ENCODE measurements around the gene TNNI2. TPM values are rescaled to one million over a fixed set of nuclear protein-coding genes. Genes with fewer than 3 reads are reported as not detected.
A peak's percentile ranks its signal among the peaks of the same experiment; 100 is the strongest.

TNNI2 gene
- total and polyA plus RNA-seq, 2 experiments from 2014 or later, result 0.73 to 5.5 TPM

DNA sequence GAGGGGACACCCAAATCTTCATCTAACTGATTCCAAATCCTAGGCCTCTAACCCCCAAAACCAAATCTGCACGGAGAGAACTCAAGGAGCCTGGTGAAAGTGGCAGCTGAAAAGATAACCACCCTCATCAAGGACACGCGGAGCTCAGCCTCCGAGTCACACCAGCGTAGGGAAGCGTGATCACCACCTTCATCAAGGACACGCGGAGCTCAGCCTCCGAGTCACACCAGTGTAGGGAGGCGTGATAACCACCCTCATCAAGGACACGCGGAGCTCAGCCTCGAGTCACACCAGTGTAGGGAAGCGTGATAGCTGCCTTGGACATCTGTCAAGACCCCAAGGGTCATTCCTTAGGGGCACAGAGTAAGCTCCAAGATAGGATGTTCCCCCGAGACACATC, 33.3 kb upstream of the TNNI2 start:
- Histone ChIP-seq H3K4me3 (no peak overlapping the region), H2AFZ (no peak overlapping the region), H3K4me2 (no peak overlapping the region), H3K9me2 (replicated peaks; ENCODE audit: insufficient read depth) (no peaks in the 10 kb centered on the region), H3K79me2 (no peaks in the 10 kb centered on the region), H3K9me3 (ENCODE audit: low read depth) (no peaks in the 10 kb centered on the region), H3K4me1 (ENCODE audit: insufficient read depth) (peaks cover 11% of the 10 kb centered on the region), H3K27ac (no peak overlapping the region), H3K27me3 (no peaks in the 10 kb centered on the region), H3K36me3 (replicated peaks; ENCODE audit: insufficient read depth, low read depth) (no peaks in the 10 kb centered on the region), H4K20me1 (ENCODE audit: insufficient read depth, poor library complexity, severe bottlenecking) (no peaks in the 10 kb centered on the region)
- 97% methylated on average over 15 of the region's 15 CpGs for WGBS (ENCODE audit: low lambda C conversion rate, missing lambda C conversion rate)
- DNase-seq (ENCODE audit: low spot score), result no peak
- TF ChIP-seq, protein P1, sequence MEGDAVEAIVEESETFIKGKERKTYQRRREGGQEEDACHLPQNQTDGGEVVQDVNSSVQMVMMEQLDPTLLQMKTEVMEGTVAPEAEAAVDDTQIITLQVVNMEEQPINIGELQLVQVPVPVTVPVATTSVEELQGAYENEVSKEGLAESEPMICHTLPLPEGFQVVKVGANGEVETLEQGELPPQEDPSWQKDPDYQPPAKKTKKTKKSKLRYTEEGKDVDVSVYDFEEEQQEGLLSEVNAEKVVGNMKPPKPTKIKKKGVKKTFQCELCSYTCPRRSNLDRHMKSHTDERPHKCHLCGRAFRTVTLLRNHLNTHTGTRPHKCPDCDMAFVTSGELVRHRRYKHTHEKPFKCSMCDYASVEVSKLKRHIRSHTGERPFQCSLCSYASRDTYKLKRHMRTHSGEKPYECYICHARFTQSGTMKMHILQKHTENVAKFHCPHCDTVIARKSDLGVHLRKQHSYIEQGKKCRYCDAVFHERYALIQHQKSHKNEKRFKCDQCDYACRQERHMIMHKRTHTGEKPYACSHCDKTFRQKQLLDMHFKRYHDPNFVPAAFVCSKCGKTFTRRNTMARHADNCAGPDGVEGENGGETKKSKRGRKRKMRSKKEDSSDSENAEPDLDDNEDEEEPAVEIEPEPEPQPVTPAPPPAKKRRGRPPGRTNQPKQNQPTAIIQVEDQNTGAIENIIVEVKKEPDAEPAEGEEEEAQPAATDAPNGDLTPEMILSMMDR (IDR thresholded peaks at IDR 0.05; ENCODE audit: poor library complexity), result no peak
- no peak for TF ChIP-seq EZH2 (IDR thresholded peaks at IDR 0.05; ENCODE audit: borderline replicate concordance)
- TF ChIP-seq EZH2phosphoT487 (IDR thresholded peaks at IDR 0.05; ENCODE audit: low read depth, severe bottlenecking, unreplicated experiment), result no peak

DNA sequence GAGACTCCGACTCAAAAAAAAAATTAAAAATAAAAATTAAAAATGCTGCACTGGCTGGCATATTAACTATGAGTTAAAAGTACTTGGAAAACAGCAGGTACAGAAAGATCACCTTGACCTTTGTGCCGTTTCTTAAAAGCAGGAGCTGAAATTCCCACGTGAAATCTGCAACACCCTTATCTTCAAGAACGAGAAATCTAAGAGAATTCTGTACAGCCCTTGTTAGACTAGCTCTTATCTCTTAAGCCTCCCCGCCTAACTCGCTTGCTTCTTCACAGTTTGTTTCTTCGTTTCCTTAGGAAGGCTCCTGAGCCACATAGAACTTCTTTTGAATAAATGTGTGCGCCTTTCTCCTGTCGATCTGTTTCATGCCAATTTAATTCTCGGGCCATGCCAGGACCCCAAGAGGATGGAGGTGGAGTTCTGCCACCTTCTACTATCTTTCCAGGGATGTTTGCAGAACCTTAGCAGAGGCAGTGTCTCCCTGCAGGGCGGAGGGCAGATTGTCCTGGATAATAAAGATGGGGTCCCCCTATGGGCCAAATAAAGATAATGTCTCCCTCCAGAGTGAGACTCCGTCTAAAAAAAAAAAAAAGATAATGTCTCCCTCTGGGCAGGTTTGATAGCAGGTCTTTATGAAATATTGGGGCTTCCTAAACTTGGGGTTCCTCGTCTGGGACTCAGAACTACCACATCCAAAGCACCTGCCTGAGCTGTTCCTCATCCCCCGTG, 31.4 kb upstream of the TNNI2 start:
- Histone ChIP-seq H3K79me2 (no peaks in the 10 kb centered on the region), H3K27ac (no peak overlapping the region)
- 49% methylated on average over 14 of the region's 14 CpGs for WGBS (ENCODE audit: low lambda C conversion rate, missing lambda C conversion rate)

DNA sequence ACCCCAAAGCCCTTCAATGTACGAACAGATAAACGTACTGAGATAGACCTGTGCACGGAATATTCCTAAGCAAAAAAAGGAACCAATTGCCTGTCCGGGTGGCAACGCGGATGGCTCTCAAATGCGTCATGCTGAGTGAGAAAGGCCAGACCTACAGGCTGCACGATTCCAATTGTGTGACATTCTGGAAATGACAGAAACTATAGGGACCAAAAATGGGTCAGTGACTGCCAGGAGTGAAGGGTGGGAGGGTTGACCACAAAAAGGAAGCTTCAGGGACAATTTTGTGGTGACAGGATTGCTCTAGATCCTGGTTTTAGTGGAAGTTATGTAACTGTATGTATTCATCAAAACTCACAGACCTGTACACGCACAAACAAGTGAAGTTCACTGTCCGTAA, 28.0 kb upstream of the TNNI2 start:
- H3K4me3 ChIP-seq, result no peak overlapping the region
- TF ChIP-seq EZH2phosphoT487 (IDR thresholded peaks at IDR 0.05; ENCODE audit: low read depth, severe bottlenecking, unreplicated experiment) (no peak), EZH2 (IDR thresholded peaks at IDR 0.05; ENCODE audit: borderline replicate concordance) (no peak)
- TF ChIP-seq, protein P1 (IDR thresholded peaks at IDR 0.05; ENCODE audit: poor library complexity), result no peak
- WGBS (ENCODE audit: low lambda C conversion rate, missing lambda C conversion rate), result 88% methylated on average over 10 of the region's 10 CpGs
- H2AFZ ChIP-seq, result no peak overlapping the region
- H3K36me3 ChIP-seq (replicated peaks; ENCODE audit: insufficient read depth, low read depth), result no peaks in the 10 kb centered on the region
- H3K27me3 ChIP-seq, result no peaks in the 10 kb centered on the region
- no peaks in the 10 kb centered on the region for H3K79me2 ChIP-seq
- no peaks in the 10 kb centered on the region for H4K20me1 ChIP-seq (ENCODE audit: insufficient read depth, poor library complexity, severe bottlenecking)
- no peak overlapping the region for H3K4me2 ChIP-seq
- DNase-seq (ENCODE audit: low spot score), result no peak
- no peak overlapping the region for H3K27ac ChIP-seq
- no peaks in the 10 kb centered on the region for H3K9me2 ChIP-seq (replicated peaks; ENCODE audit: insufficient read depth)
- no peaks in the 10 kb centered on the region for H3K9me3 ChIP-seq (ENCODE audit: low read depth)
- peaks cover 6% of the 10 kb centered on the region for H3K4me1 ChIP-seq (ENCODE audit: insufficient read depth)

More for the DNA sequence above, 31.4 kb upstream of the TNNI2 start:
- peaks cover 6% of the 10 kb centered on the region for H3K4me1 ChIP-seq (ENCODE audit: insufficient read depth)
- H3K4me3 ChIP-seq, result no peak overlapping the region
- H3K4me2 ChIP-seq, result peak overlapping the region; percentile 62
- DNase-seq (ENCODE audit: low spot score), result peak; percentile 37
- H4K20me1 ChIP-seq (ENCODE audit: insufficient read depth, poor library complexity, severe bottlenecking), result no peaks in the 10 kb centered on the region
- H2AFZ ChIP-seq, result no peak overlapping the region
- no peaks in the 10 kb centered on the region for H3K27me3 ChIP-seq
- no peaks in the 10 kb centered on the region for H3K36me3 ChIP-seq (replicated peaks; ENCODE audit: insufficient read depth, low read depth)
- H3K9me2 ChIP-seq (replicated peaks; ENCODE audit: insufficient read depth), result no peaks in the 10 kb centered on the region
- TF ChIP-seq EZH2 (IDR thresholded peaks at IDR 0.05; ENCODE audit: borderline replicate concordance) (no peak), EZH2phosphoT487 (IDR thresholded peaks at IDR 0.05; ENCODE audit: low read depth, severe bottlenecking, unreplicated experiment) (no peak)
- TF ChIP-seq, protein P1 (IDR thresholded peaks at IDR 0.05; ENCODE audit: poor library complexity), result no peak
- no peaks in the 10 kb centered on the region for H3K9me3 ChIP-seq (ENCODE audit: low read depth)

Data from hepatocyte (in vitro differentiated cells).